OCI-LY1 (cell line): ENCODE data around the gene EMSY.

Experiments
- EZH2 ChIP-seq: fragments of 200-600 bp; sonication (generic), shearing (Covaris generic); IDR thresholded peaks from 2 replicates; pipeline ENCODE4 v1.8.0; 2017; ENCODE audit warnings: borderline replicate concordance, mixed run types, mild to moderate bottlenecking, antibody characterized with exemption, low read length, moderate library complexity, mixed read lengths
- TF ChIP-seq, protein P1 (sequence below): fragments of 200-600 bp; sonication (generic), shearing (Covaris generic); IDR thresholded peaks from 2 replicates; pipeline ENCODE4 v1.5.1; 2017; ENCODE audit warnings: mild to moderate bottlenecking, antibody characterized with exemption, low read length, moderate library complexity, mixed read lengths

DNA sequence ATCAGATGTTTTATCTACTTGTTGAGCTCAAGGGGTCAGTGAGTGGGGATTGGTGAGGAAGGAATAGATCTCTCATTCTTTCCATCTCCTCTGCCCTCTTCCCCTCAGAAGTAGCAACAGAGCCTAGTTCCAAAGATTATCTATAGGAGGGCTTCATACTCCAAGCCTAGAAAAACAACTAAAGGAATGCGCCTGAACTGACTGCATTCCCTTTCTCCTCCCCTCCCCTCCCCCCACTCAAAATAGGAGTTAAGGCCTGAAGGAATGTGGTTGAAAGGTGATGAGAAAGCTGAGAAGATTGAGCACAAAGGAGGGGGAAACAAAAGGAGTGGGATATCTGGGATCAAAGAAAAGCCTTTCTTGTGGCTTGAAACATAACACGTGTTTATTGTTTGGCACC, 10.5 kb downstream of the EMSY start:
- TF ChIP-seq, protein P1, sequence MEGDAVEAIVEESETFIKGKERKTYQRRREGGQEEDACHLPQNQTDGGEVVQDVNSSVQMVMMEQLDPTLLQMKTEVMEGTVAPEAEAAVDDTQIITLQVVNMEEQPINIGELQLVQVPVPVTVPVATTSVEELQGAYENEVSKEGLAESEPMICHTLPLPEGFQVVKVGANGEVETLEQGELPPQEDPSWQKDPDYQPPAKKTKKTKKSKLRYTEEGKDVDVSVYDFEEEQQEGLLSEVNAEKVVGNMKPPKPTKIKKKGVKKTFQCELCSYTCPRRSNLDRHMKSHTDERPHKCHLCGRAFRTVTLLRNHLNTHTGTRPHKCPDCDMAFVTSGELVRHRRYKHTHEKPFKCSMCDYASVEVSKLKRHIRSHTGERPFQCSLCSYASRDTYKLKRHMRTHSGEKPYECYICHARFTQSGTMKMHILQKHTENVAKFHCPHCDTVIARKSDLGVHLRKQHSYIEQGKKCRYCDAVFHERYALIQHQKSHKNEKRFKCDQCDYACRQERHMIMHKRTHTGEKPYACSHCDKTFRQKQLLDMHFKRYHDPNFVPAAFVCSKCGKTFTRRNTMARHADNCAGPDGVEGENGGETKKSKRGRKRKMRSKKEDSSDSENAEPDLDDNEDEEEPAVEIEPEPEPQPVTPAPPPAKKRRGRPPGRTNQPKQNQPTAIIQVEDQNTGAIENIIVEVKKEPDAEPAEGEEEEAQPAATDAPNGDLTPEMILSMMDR, result no peak
- TF ChIP-seq EZH2, result no peak
